Skeletal muscle tissue (tissue), 4 donors: ENCODE measurements around the gene EIF4G3. TPM values are rescaled to one million over a fixed set of nuclear protein-coding genes. Genes with fewer than 3 reads are reported as not detected.
"Not testable (repeated sequence)": the region's sequence is repeated elsewhere in the genome, so short reads cannot be mapped to it uniquely, and the experiment has no call there.

Experiments
- H3K27ac ChIP-seq: one replicate; pipeline ENCODE4 v1.7.0; 2013; ENCODE audit warnings: mild to moderate bottlenecking, low read depth, low read length, inconsistent platforms
- H3K27me3 ChIP-seq, 3 donors: one replicate each; pipeline ENCODE4 v1.7.0; 2013; ENCODE audit warnings: low read length in 3 of 3; ENCODE audit not compliant: control insufficient read depth in 3 of 3, insufficient read depth in 3 of 3
- H3K36me3 ChIP-seq, 3 donors: one replicate each; pipeline ENCODE4 v1.7.0; 2013; ENCODE audit warnings: low read length in 3 of 3; ENCODE audit not compliant: control insufficient read depth in 3 of 3, insufficient read depth in 3 of 3
- H3K4me1 ChIP-seq, 3 donors: one replicate each; pipeline ENCODE4 v1.7.0; 2013; ENCODE audit warnings: low read length in 3 of 3, mild to moderate bottlenecking in 3 of 3; ENCODE audit not compliant: control insufficient read depth in 3 of 3, insufficient read depth in 3 of 3
- H3K4me3 ChIP-seq, 3 donors: one replicate each; pipeline ENCODE4 v1.7.0; 2013; ENCODE audit warnings: low read length in 3 of 3
- H3K9ac ChIP-seq, 3 donors: one replicate each; pipeline ENCODE4 v1.7.0; 2013; ENCODE audit warnings: low read length in 3 of 3, mild to moderate bottlenecking in 3 of 3, moderate library complexity in 2 of 3, low read depth in 1 of 3
- H3K9me3 ChIP-seq, 3 donors: one replicate each; pipeline ENCODE4 v1.7.0; 2013; ENCODE audit warnings: low read length in 3 of 3; ENCODE audit not compliant: control insufficient read depth in 3 of 3
- total RNA-seq: library from RNA; depleted of rRNA; stranded (reverse); fragments of >200 nt; gene quantifications from one replicate; pipeline ENCODE4 v1.2.3, GENCODE V29; 2014
- donor health status: Osteomylitis.

Gene EIF4G3
- total RNA-seq, 1 donor from 2014 or later: 23.5 TPM

- Histone ChIP-seq H3K9me3 (no peaks in the 10 kb centered on the region), H3K27ac (peak overlapping the region; percentile 67), H3K27me3 (no peaks in the 10 kb centered on the region), H3K4me3 (no peak overlapping the region), H3K4me1 (peaks cover 3 to 4% (median 4%) of the 10 kb centered on the region in 3 donors), H3K36me3 (no peaks in the 10 kb centered on the region), H3K9ac (no peak overlapping the region)
These were observed 255.4 kb downstream of the EIF4G3 start for GRCh38 chr1:20921285-20921684.

GRCh38 chr1:20913242-20913641 lies 263.5 kb downstream of the EIF4G3 start:
- no peaks in the 10 kb centered on the region for H3K4me1 ChIP-seq
- no peaks in the 10 kb centered on the region for H3K27me3 ChIP-seq
- no peaks in the 10 kb centered on the region for H3K36me3 ChIP-seq

GRCh38 chr1:20907526-20907925 lies 269.2 kb downstream of the EIF4G3 start:
- not testable (repeated sequence) for H3K4me3 ChIP-seq, H3K9me3 ChIP-seq, H3K4me1 ChIP-seq, H3K27ac ChIP-seq, H3K36me3 ChIP-seq, H3K9ac ChIP-seq, H3K27me3 ChIP-seq

More at GRCh38 chr1:20913242-20913641, 263.5 kb downstream of the EIF4G3 start:
- Histone ChIP-seq H3K27ac (no peak overlapping the region), H3K4me3 (no peak overlapping the region), H3K9ac (no peak overlapping the region), H3K9me3 (no peaks in the 10 kb centered on the region)

GRCh38 chr1:20903437-20903836 lies 273.3 kb downstream of the EIF4G3 start:
- Histone ChIP-seq H3K9ac (no peak overlapping the region), H3K4me3 (no peak overlapping the region), H3K36me3 (peaks cover 0 to 3% (median 0%) of the 10 kb centered on the region in 3 donors), H3K27me3 (no peaks in the 10 kb centered on the region), H3K27ac (no peak overlapping the region), H3K9me3 (no peaks in the 10 kb centered on the region), H3K4me1 (peaks cover 2 to 6% (median 6%) of the 10 kb centered on the region in 3 donors)

- H3K4me1 ChIP-seq: peaks cover 2 to 10% (median 6%) of the 10 kb centered on the region in 3 donors
- H3K9me3 ChIP-seq: no peaks in the 10 kb centered on the region
- no peaks in the 10 kb centered on the region for H3K27me3 ChIP-seq
- H3K27ac ChIP-seq: peak overlapping the region; percentile 73
- peak overlapping the region in 2 of 3 donors; percentile 25 to 51 for H3K9ac ChIP-seq
- H3K4me3 ChIP-seq: no peak overlapping the region
- peaks cover 0 to 3% (median 0%) of the 10 kb centered on the region in 3 donors for H3K36me3 ChIP-seq
These were observed 276.6 kb downstream of the EIF4G3 start for GRCh38 chr1:20900056-20900455.

- Histone ChIP-seq H3K9ac (peak overlapping the region in 1 of 3 donors; percentile 51), H3K9me3 (no peaks in the 10 kb centered on the region), H3K36me3 (peaks cover 0 to 3% (median 0%) of the 10 kb centered on the region in 3 donors), H3K27ac (peak overlapping the region; percentile 73), H3K4me3 (peak overlapping the region in 2 of 3 donors; percentile 18 to 28), H3K27me3 (no peaks in the 10 kb centered on the region), H3K4me1 (peaks cover 2 to 10% (median 6%) of the 10 kb centered on the region in 3 donors)
These were observed 277.3 kb downstream of the EIF4G3 start for GRCh38 chr1:20899154-20899972.

GRCh38 chr1:20896826-20897225 lies 279.9 kb downstream of the EIF4G3 start:
- Histone ChIP-seq H3K9me3 (no peaks in the 10 kb centered on the region), H3K4me3 (no peak overlapping the region), H3K36me3 (peaks cover 9 to 19% (median 15%) of the 10 kb centered on the region in 3 donors), H3K9ac (no peak overlapping the region), H3K27me3 (no peaks in the 10 kb centered on the region), H3K4me1 (peaks cover 2 to 10% (median 6%) of the 10 kb centered on the region in 3 donors), H3K27ac (no peak overlapping the region)

GRCh38 chr1:20893931-20894330 lies 282.8 kb downstream of the EIF4G3 start:
- H3K27me3 ChIP-seq: no peaks in the 10 kb centered on the region
- H3K36me3 ChIP-seq: peaks cover 11 to 19% (median 15%) of the 10 kb centered on the region in 3 donors
- H3K4me1 ChIP-seq: peaks cover 0 to 3% (median 0%) of the 10 kb centered on the region in 3 donors
- H3K4me3 ChIP-seq: no peak overlapping the region
- H3K9me3 ChIP-seq: no peaks in the 10 kb centered on the region
- no peak overlapping the region for H3K27ac ChIP-seq
- H3K9ac ChIP-seq: no peak overlapping the region

GRCh38 chr1:20891091-20891490 lies 285.6 kb downstream of the EIF4G3 start:
- Histone ChIP-seq H3K9me3 (no peaks in the 10 kb centered on the region), H3K9ac (no peak overlapping the region), H3K27ac (no peak overlapping the region), H3K36me3 (peaks cover 11 to 19% (median 15%) of the 10 kb centered on the region in 3 donors), H3K27me3 (no peaks in the 10 kb centered on the region), H3K4me3 (no peak overlapping the region), H3K4me1 (no peaks in the 10 kb centered on the region)

- H3K9me3 ChIP-seq: no peaks in the 10 kb centered on the region
- no peaks in the 10 kb centered on the region for H3K4me1 ChIP-seq
- no peak overlapping the region for H3K4me3 ChIP-seq
- no peak overlapping the region for H3K27ac ChIP-seq
- peaks cover 5 to 9% (median 9%) of the 10 kb centered on the region in 3 donors for H3K36me3 ChIP-seq
- no peak overlapping the region for H3K9ac ChIP-seq
- H3K27me3 ChIP-seq: no peaks in the 10 kb centered on the region
These were observed 289.5 kb downstream of the EIF4G3 start for GRCh38 chr1:20887246-20887645.
